ENCODE measurements around the gene SEMA4D. TPM values are rescaled to one million over a fixed set of nuclear protein-coding genes. Genes with fewer than 3 reads are reported as not detected.

SEMA4D gene
- polyA plus RNA-seq, 1 donor from 2014 or later, result 34.0 TPM

GRCh38 chr9:89488936-89489335 is 9.0 kb downstream of the SEMA4D start:
- no peaks in the 10 kb centered on the region for H3K27me3 ChIP-seq (ENCODE audit: insufficient read depth, low read depth, low read length)
- no peak overlapping the region for H3K4me3 ChIP-seq (ENCODE audit: low read length)
- no peaks in the 10 kb centered on the region for H4K20me1 ChIP-seq (ENCODE audit: insufficient read depth)
- no peak overlapping the region for H3K4me2 ChIP-seq (ENCODE audit: low read length)
- peaks cover 95% of the 10 kb centered on the region for H3K79me2 ChIP-seq (replicated peaks; ENCODE audit: insufficient read depth, low read length)
- H3K27ac ChIP-seq (ENCODE audit: low read length), result no peak overlapping the region
- no peaks in the 10 kb centered on the region for H3K9me3 ChIP-seq (ENCODE audit: low read length)
- no peak overlapping the region for H2AFZ ChIP-seq (ENCODE audit: low read depth, low read length)
- H3F3A ChIP-seq (ENCODE audit: insufficient read depth, low read length, poor library complexity, severe bottlenecking), result no peaks in the 10 kb centered on the region
- H3K9ac ChIP-seq (ENCODE audit: low read length), result no peak overlapping the region
- no peaks in the 10 kb centered on the region for H3K9me2 ChIP-seq (ENCODE audit: insufficient read depth, low read length)
- H3K36me3 ChIP-seq (ENCODE audit: insufficient read depth, low read length), result peaks cover 5% of the 10 kb centered on the region
- no peak for TF ChIP-seq POLR2AphosphoS5 (IDR thresholded peaks at IDR 0.05)
- TF ChIP-seq EP300 (conservative IDR thresholded peaks at IDR 0.05; ENCODE audit: poor library complexity, severe bottlenecking), result no peak
- no peak for TF ChIP-seq RAD21 (conservative IDR thresholded peaks at IDR 0.05)
- TF ChIP-seq SMC3 (conservative IDR thresholded peaks at IDR 0.05; ENCODE audit: poor library complexity), result no peak
- no peak for TF ChIP-seq REST (IDR thresholded peaks at IDR 0.05; ENCODE audit: borderline replicate concordance)
- TF ChIP-seq MXI1 (conservative IDR thresholded peaks at IDR 0.05; ENCODE audit: poor library complexity, severe bottlenecking), result no peak

- Histone ChIP-seq H3K27me3 (ENCODE audit: insufficient read depth, low read depth, low read length) (no peaks in the 10 kb centered on the region), H3K79me2 (replicated peaks; ENCODE audit: insufficient read depth, low read length) (peaks cover 95% of the 10 kb centered on the region), H3K36me3 (ENCODE audit: insufficient read depth, low read length) (peaks cover 5% of the 10 kb centered on the region), H3K9me3 (ENCODE audit: low read length) (no peaks in the 10 kb centered on the region), H3F3A (ENCODE audit: insufficient read depth, low read length, poor library complexity, severe bottlenecking) (no peaks in the 10 kb centered on the region), H2AFZ (ENCODE audit: low read depth, low read length) (no peak overlapping the region), H3K27ac (ENCODE audit: low read length) (no peak overlapping the region), H3K9me2 (ENCODE audit: insufficient read depth, low read length) (no peaks in the 10 kb centered on the region), H3K9ac (ENCODE audit: low read length) (no peak overlapping the region), H3K4me3 (ENCODE audit: low read length) (no peak overlapping the region), H3K4me2 (ENCODE audit: low read length) (no peak overlapping the region), H4K20me1 (ENCODE audit: insufficient read depth) (no peaks in the 10 kb centered on the region)
- TF ChIP-seq MXI1 (conservative IDR thresholded peaks at IDR 0.05; ENCODE audit: poor library complexity, severe bottlenecking) (no peak), CTCF (IDR thresholded peaks at IDR 0.05; ENCODE audit: poor library complexity, severe bottlenecking) (no peak), EP300 (conservative IDR thresholded peaks at IDR 0.05; ENCODE audit: poor library complexity, severe bottlenecking) (no peak), RAD21 (conservative IDR thresholded peaks at IDR 0.05) (no peak), POLR2AphosphoS5 (IDR thresholded peaks at IDR 0.05) (no peak), REST (IDR thresholded peaks at IDR 0.05; ENCODE audit: borderline replicate concordance) (no peak), SMC3 (conservative IDR thresholded peaks at IDR 0.05; ENCODE audit: poor library complexity) (no peak), EZH2 (IDR thresholded peaks at IDR 0.05; ENCODE audit: borderline replicate concordance, insufficient read depth, low read length, poor library complexity, severe bottlenecking) (no peak), TAF1 (IDR thresholded peaks at IDR 0.05; ENCODE audit: low read depth) (no peak)
Measured at GRCh38 chr9:89488131-89488530, 9.8 kb downstream of the SEMA4D start.
